ENCODE measurements around the gene AP1B1.

Gene AP1B1

GRCh38 chr22:29352778-29353177 lies 35.6 kb downstream of the AP1B1 start:
- Histone ChIP-seq H3K27ac (no peak overlapping the region), H3K4me1 (ENCODE audit: control insufficient read depth in 1 of 2, insufficient read depth in 1 of 2, low read depth in 1 of 2, low read length in 1 of 2) (no peaks in the 10 kb centered on the region), H3K27me3 (no peaks in the 10 kb centered on the region), H3K4me3 (ENCODE audit: low read depth in 1 of 2, low read length in 1 of 2) (no peak overlapping the region), H3K36me3 (peaks cover 99% of the 10 kb centered on the region), H3K9me3 (no peaks in the 10 kb centered on the region)
- TF ChIP-seq CTCF (IDR thresholded peaks at IDR 0.05): no peak

DNA sequence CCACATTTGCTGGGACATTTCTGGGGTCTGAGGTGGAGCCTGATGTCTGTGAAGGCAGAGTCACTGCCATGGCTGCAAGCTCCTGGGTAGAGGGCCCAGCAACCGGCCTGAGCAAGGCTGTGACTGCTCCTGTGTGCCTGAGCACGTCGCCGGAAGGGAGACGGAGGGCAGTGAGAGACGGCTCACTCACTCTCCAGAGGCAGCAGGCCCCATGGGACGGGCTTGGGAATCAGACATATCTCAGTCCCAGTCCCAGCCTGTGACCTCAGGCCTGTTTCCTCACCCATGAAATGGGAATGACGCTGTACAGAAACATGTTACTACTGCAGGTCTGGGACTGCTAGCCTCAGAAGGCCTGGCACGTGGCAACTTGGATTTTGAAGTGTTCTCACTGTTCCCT lies 36.5 kb downstream of the AP1B1 start:
- Histone ChIP-seq H3K4me3 (ENCODE audit: low read depth in 1 of 2, low read length in 1 of 2) (no peak overlapping the region), H3K36me3 (peaks cover 99% of the 10 kb centered on the region)

GRCh38 chr22:29351042-29351441 lies 37.3 kb downstream of the AP1B1 start:
- Histone ChIP-seq H3K4me1 (ENCODE audit: control insufficient read depth in 1 of 2, insufficient read depth in 1 of 2, low read depth in 1 of 2, low read length in 1 of 2) (no peaks in the 10 kb centered on the region), H3K4me3 (ENCODE audit: low read depth in 1 of 2, low read length in 1 of 2) (no peak overlapping the region), H3K27me3 (no peaks in the 10 kb centered on the region), H3K36me3 (peaks cover 99% of the 10 kb centered on the region), H3K9me3 (no peaks in the 10 kb centered on the region), H3K27ac (no peak overlapping the region)
- TF ChIP-seq CTCF (IDR thresholded peaks at IDR 0.05): no peak

More for the DNA sequence above, 36.5 kb downstream of the AP1B1 start:
- H3K4me1 ChIP-seq (ENCODE audit: control insufficient read depth in 1 of 2, insufficient read depth in 1 of 2, low read depth in 1 of 2, low read length in 1 of 2): no peaks in the 10 kb centered on the region
- no peak overlapping the region for H3K27ac ChIP-seq
- H3K9me3 ChIP-seq: no peaks in the 10 kb centered on the region
- TF ChIP-seq CTCF (IDR thresholded peaks at IDR 0.05): no peak
- H3K27me3 ChIP-seq: no peaks in the 10 kb centered on the region

DNA sequence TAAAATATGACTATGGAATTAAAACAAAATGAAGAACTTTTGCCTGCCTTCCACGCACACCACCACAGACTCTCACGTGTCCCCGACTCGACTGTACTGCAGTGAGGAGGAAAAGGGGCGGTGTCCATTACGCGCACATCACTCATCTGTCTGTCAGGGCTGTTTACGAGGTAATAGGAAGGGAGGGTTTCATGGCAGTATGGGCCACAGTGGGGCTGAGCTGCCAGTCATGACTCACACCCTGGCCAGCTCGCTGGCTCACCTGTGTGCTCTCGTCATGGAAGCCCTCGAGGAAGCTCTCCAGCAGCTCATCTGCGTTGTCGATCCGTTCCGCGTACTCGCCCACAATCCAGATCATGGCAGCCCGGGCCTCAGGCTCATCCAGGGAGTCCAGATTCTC lies 39.4 kb downstream of the AP1B1 start:
- no peaks in the 10 kb centered on the region for H3K9me3 ChIP-seq
- peaks cover 98% of the 10 kb centered on the region for H3K36me3 ChIP-seq
- no peak overlapping the region for H3K4me3 ChIP-seq (ENCODE audit: low read depth in 1 of 2, low read length in 1 of 2)
- no peaks in the 10 kb centered on the region for H3K4me1 ChIP-seq (ENCODE audit: control insufficient read depth in 1 of 2, insufficient read depth in 1 of 2, low read depth in 1 of 2, low read length in 1 of 2)
- H3K27me3 ChIP-seq: no peaks in the 10 kb centered on the region
- no peak for TF ChIP-seq CTCF (IDR thresholded peaks at IDR 0.05)
- H3K27ac ChIP-seq: no peak overlapping the region

GRCh38 chr22:29348041-29348440 lies 40.3 kb downstream of the AP1B1 start:
- H3K4me3 ChIP-seq (ENCODE audit: low read depth in 1 of 2, low read length in 1 of 2): no peak overlapping the region
- no peak for TF ChIP-seq CTCF (IDR thresholded peaks at IDR 0.05)
- no peaks in the 10 kb centered on the region for H3K27me3 ChIP-seq
- no peaks in the 10 kb centered on the region for H3K9me3 ChIP-seq
- H3K36me3 ChIP-seq: peaks cover 98% of the 10 kb centered on the region
- H3K4me1 ChIP-seq (ENCODE audit: control insufficient read depth in 1 of 2, insufficient read depth in 1 of 2, low read depth in 1 of 2, low read length in 1 of 2): no peaks in the 10 kb centered on the region
- H3K27ac ChIP-seq: no peak overlapping the region

- Histone ChIP-seq H3K36me3 (peaks cover 98% of the 10 kb centered on the region), H3K4me1 (ENCODE audit: control insufficient read depth in 1 of 2, insufficient read depth in 1 of 2, low read depth in 1 of 2, low read length in 1 of 2) (peaks cover 0 to 9% of the 10 kb centered on the region in 2 experiments), H3K9me3 (no peaks in the 10 kb centered on the region), H3K4me3 (ENCODE audit: low read depth in 1 of 2, low read length in 1 of 2) (no peak overlapping the region), H3K27ac (no peak overlapping the region), H3K27me3 (no peaks in the 10 kb centered on the region)
- no peak for TF ChIP-seq CTCF (IDR thresholded peaks at IDR 0.05)
These were observed 41.7 kb downstream of the AP1B1 start for GRCh38 chr22:29346659-29347058.
